ENCODE data around the gene SMYD3.

Gene SMYD3

GRCh38 chr1:246454655-246455054 lies 52.4 kb downstream of the SMYD3 start:
- no peak overlapping the region for H3K27ac ChIP-seq
- TF ChIP-seq CTCF (IDR thresholded peaks at IDR 0.05), result no peak
- H3K4me1 ChIP-seq, result peaks cover 2% of the 10 kb centered on the region
- H3K9ac ChIP-seq, result no peak overlapping the region
- H2AFZ ChIP-seq, result no peak overlapping the region
- H3K9me3 ChIP-seq (ENCODE audit: control insufficient read depth, low read length), result no peaks in the 10 kb centered on the region
- no peaks in the 10 kb centered on the region for H3K27me3 ChIP-seq (ENCODE audit: control insufficient read depth, insufficient read depth, low read length)
- no peak overlapping the region for H3K4me3 ChIP-seq (ENCODE audit: low read depth, low read length)
- H3K4me2 ChIP-seq (ENCODE audit: low read length), result no peak overlapping the region
- no peaks in the 10 kb centered on the region for H3K36me3 ChIP-seq (ENCODE audit: control insufficient read depth, insufficient read depth, low read length)
- no peaks in the 10 kb centered on the region for H3K79me2 ChIP-seq

- TF ChIP-seq CTCF (IDR thresholded peaks at IDR 0.05), result peak; percentile 40
Observed at GRCh38 chr1:246450611-246451251, 56.3 kb downstream of the SMYD3 start.

GRCh38 chr1:246448373-246448772 lies 58.7 kb downstream of the SMYD3 start:
- H3K27ac ChIP-seq, result no peak overlapping the region
- H3K27me3 ChIP-seq (ENCODE audit: control insufficient read depth, insufficient read depth, low read length), result no peaks in the 10 kb centered on the region
- H3K36me3 ChIP-seq (ENCODE audit: control insufficient read depth, insufficient read depth, low read length), result no peaks in the 10 kb centered on the region
- no peaks in the 10 kb centered on the region for H3K4me1 ChIP-seq
- no peaks in the 10 kb centered on the region for H3K9me3 ChIP-seq (ENCODE audit: control insufficient read depth, low read length)
- H3K79me2 ChIP-seq, result no peaks in the 10 kb centered on the region
- no peak overlapping the region for H3K4me3 ChIP-seq (ENCODE audit: low read depth, low read length)
- H2AFZ ChIP-seq, result no peak overlapping the region
- no peak for TF ChIP-seq CTCF (IDR thresholded peaks at IDR 0.05)
- H3K9ac ChIP-seq, result no peak overlapping the region
- no peak overlapping the region for H3K4me2 ChIP-seq (ENCODE audit: low read length)

More at GRCh38 chr1:246450611-246451251, 56.3 kb downstream of the SMYD3 start:
- no peak overlapping the region for H3K4me2 ChIP-seq (ENCODE audit: low read length)
- no peaks in the 10 kb centered on the region for H3K9me3 ChIP-seq (ENCODE audit: control insufficient read depth, low read length)
- H3K27me3 ChIP-seq (ENCODE audit: control insufficient read depth, insufficient read depth, low read length), result no peaks in the 10 kb centered on the region
- H3K4me3 ChIP-seq (ENCODE audit: low read depth, low read length), result no peak overlapping the region
- no peaks in the 10 kb centered on the region for H3K36me3 ChIP-seq (ENCODE audit: control insufficient read depth, insufficient read depth, low read length)
- H3K79me2 ChIP-seq, result no peaks in the 10 kb centered on the region
- H3K4me1 ChIP-seq, result no peaks in the 10 kb centered on the region
- no peak overlapping the region for H2AFZ ChIP-seq
- no peak overlapping the region for H3K9ac ChIP-seq
- no peak overlapping the region for H3K27ac ChIP-seq

- H3K36me3 ChIP-seq (ENCODE audit: control insufficient read depth, insufficient read depth, low read length), result no peaks in the 10 kb centered on the region
- H3K4me2 ChIP-seq (ENCODE audit: low read length), result no peak overlapping the region
- H3K4me1 ChIP-seq, result no peaks in the 10 kb centered on the region
- H2AFZ ChIP-seq, result no peak overlapping the region
- no peaks in the 10 kb centered on the region for H3K27me3 ChIP-seq (ENCODE audit: control insufficient read depth, insufficient read depth, low read length)
- no peak overlapping the region for H3K9ac ChIP-seq
- H3K9me3 ChIP-seq (ENCODE audit: control insufficient read depth, low read length), result no peaks in the 10 kb centered on the region
- no peak overlapping the region for H3K4me3 ChIP-seq (ENCODE audit: low read depth, low read length)
- TF ChIP-seq CTCF (IDR thresholded peaks at IDR 0.05), result no peak
- H3K79me2 ChIP-seq, result no peaks in the 10 kb centered on the region
- H3K27ac ChIP-seq, result no peak overlapping the region
Observed at GRCh38 chr1:246447501-246447900, 59.6 kb downstream of the SMYD3 start.

GRCh38 chr1:246445503-246445902 lies 61.6 kb downstream of the SMYD3 start:
- Histone ChIP-seq H3K9ac (no peak overlapping the region), H3K4me2 (ENCODE audit: low read length) (no peak overlapping the region), H2AFZ (no peak overlapping the region), H3K36me3 (ENCODE audit: control insufficient read depth, insufficient read depth, low read length) (no peaks in the 10 kb centered on the region), H3K27me3 (ENCODE audit: control insufficient read depth, insufficient read depth, low read length) (no peaks in the 10 kb centered on the region), H3K4me3 (ENCODE audit: low read depth, low read length) (no peak overlapping the region), H3K27ac (no peak overlapping the region), H3K4me1 (no peaks in the 10 kb centered on the region), H3K9me3 (ENCODE audit: control insufficient read depth, low read length) (no peaks in the 10 kb centered on the region), H3K79me2 (no peaks in the 10 kb centered on the region)
- TF ChIP-seq CTCF (IDR thresholded peaks at IDR 0.05), result no peak
